Loucy (cell line): ENCODE data around the gene TLK1.

Experiments
- H2AFZ ChIP-seq: fragments of 200-600 bp; sonication (generic); 2 replicates; pipeline ENCODE4 v1.6.0; 2016; ENCODE audit warnings: antibody characterized with exemption, mild to moderate bottlenecking, low read length, moderate library complexity
- H3F3A ChIP-seq: fragments of 200-600 bp; 2 replicates; pipeline ENCODE4 v1.6.0; 2016; ENCODE audit warnings: antibody characterized with exemption, low read depth, mild to moderate bottlenecking
- H3K27me3 ChIP-seq: fragments of 200-600 bp; sonication (generic); 2 replicates; pipeline ENCODE4 v1.6.1; 2014; ENCODE audit warnings: low read length, mild to moderate bottlenecking; ENCODE audit not compliant: insufficient read depth, poor library complexity, severe bottlenecking
- H3K36me3 ChIP-seq: fragments of 200-600 bp; sonication (generic); 2 replicates; pipeline ENCODE4 v1.6.1; 2016; ENCODE audit warnings: low read length; ENCODE audit not compliant: insufficient read depth
- H3K4me1 ChIP-seq: fragments of 200-600 bp; sonication (generic); 2 replicates; pipeline ENCODE4 v1.5.1; 2014; ENCODE audit warnings: low read length, mild to moderate bottlenecking; ENCODE audit not compliant: insufficient read depth, poor library complexity, severe bottlenecking
- H3K4me2 ChIP-seq: fragments of 200-600 bp; sonication (generic); 2 replicates; pipeline ENCODE4 v1.6.0; 2014; ENCODE audit warnings: antibody characterized with exemption, low read length, low read depth, mild to moderate bottlenecking; ENCODE audit not compliant: poor library complexity, severe bottlenecking
- H3K4me3 ChIP-seq: fragments of 200-600 bp; sonication (generic); 2 replicates; pipeline ENCODE4 v1.5.1; 2014; ENCODE audit warnings: low read length, mild to moderate bottlenecking, mixed read lengths; ENCODE audit not compliant: poor library complexity, severe bottlenecking
- H3K79me2 ChIP-seq: fragments of 200-600 bp; sonication (generic); 2 replicates; pipeline ENCODE4 v1.6.1; 2014; ENCODE audit warnings: low read length; ENCODE audit not compliant: insufficient read depth
- H3K9ac ChIP-seq: fragments of 200-600 bp; sonication (generic); 2 replicates; pipeline ENCODE4 v1.6.0; 2014; ENCODE audit warnings: mild to moderate bottlenecking, low read depth, low read length, moderate library complexity; ENCODE audit not compliant: poor library complexity, severe bottlenecking
- H3K9me2 ChIP-seq: fragments of 200-600 bp; sonication (generic); replicated peaks from 2 replicates; pipeline ENCODE4 v1.6.1; 2016; ENCODE audit warnings: low read depth, low read length, mixed read lengths
- H3K9me3 ChIP-seq: fragments of 200-600 bp; sonication (generic); 2 replicates; pipeline ENCODE4 v1.6.1; 2014; ENCODE audit warnings: mild to moderate bottlenecking, antibody characterized with exemption, low read length, low read depth; ENCODE audit not compliant: insufficient read depth
- H4K20me1 ChIP-seq: fragments of 200-600 bp; sonication (generic); 2 replicates; pipeline ENCODE4 v1.6.0; 2014; ENCODE audit warnings: antibody characterized with exemption, low read length, mild to moderate bottlenecking; ENCODE audit not compliant: insufficient read depth, poor library complexity, severe bottlenecking
- CTCF ChIP-seq: fragments of 200-600 bp; sonication (generic); conservative IDR thresholded peaks from 2 replicates; pipeline ENCODE4 v1.5.1; 2014; ENCODE audit warnings: mild to moderate bottlenecking, antibody characterized with exemption, low read length
- EZH2phosphoT487 ChIP-seq: fragments of 200-600 bp; IDR thresholded peaks from 2 replicates; pipeline ENCODE4 v1.6.1; 2018; ENCODE audit warnings: antibody characterized with exemption, mild to moderate bottlenecking, moderate library complexity, borderline replicate concordance

TLK1 gene

GRCh38 chr2:171104379-171104778 lies 56.3 kb downstream of the TLK1 start:
- no peaks in the 10 kb centered on the region; the same call in 1 of the 2 replicates for H3K9me3 ChIP-seq
- H3K36me3 ChIP-seq: peaks cover 17% of the 10 kb centered on the region
- no peaks in the 10 kb centered on the region for H3K27me3 ChIP-seq
- peaks cover 83% of the 10 kb centered on the region for H4K20me1 ChIP-seq
- H3K79me2 ChIP-seq: peaks cover 99% of the 10 kb centered on the region
- H3K4me1 ChIP-seq: peaks cover 13% of the 10 kb centered on the region
- H2AFZ ChIP-seq: no peak overlapping the region
- no peak for TF ChIP-seq EZH2phosphoT487
- H3F3A ChIP-seq: no peaks in the 10 kb centered on the region
- no peak overlapping the region for H3K9ac ChIP-seq
- H3K9me2 ChIP-seq: no peaks in the 10 kb centered on the region
- no peak overlapping the region for H3K4me3 ChIP-seq
- H3K4me2 ChIP-seq: no peak overlapping the region

GRCh38 chr2:171102802-171103201 lies 57.9 kb downstream of the TLK1 start:
- Histone ChIP-seq H3K4me2 (peak overlapping the region; percentile 20), H3K79me2 (peaks cover 99% of the 10 kb centered on the region), H3K9ac (no peak overlapping the region), H3K9me2 (no peaks in the 10 kb centered on the region), H3F3A (no peaks in the 10 kb centered on the region), H3K27me3 (no peaks in the 10 kb centered on the region), H3K4me3 (no peak overlapping the region), H4K20me1 (peaks cover 78% of the 10 kb centered on the region), H3K4me1 (peaks cover 13% of the 10 kb centered on the region), H3K36me3 (peaks cover 25% of the 10 kb centered on the region), H2AFZ (no peak overlapping the region), H3K9me3 (peaks cover 12% of the 10 kb centered on the region; the same call in 1 of the 2 replicates)
- TF ChIP-seq CTCF (no peak), EZH2phosphoT487 (no peak)

GRCh38 chr2:171100370-171100769 lies 60.3 kb downstream of the TLK1 start:
- H2AFZ ChIP-seq: no peak overlapping the region
- H3K4me3 ChIP-seq: no peak overlapping the region
- no peaks in the 10 kb centered on the region for H3K27me3 ChIP-seq
- H3K4me2 ChIP-seq: no peak overlapping the region
- H3K4me1 ChIP-seq: peaks cover 13% of the 10 kb centered on the region
- peaks cover 75% of the 10 kb centered on the region for H4K20me1 ChIP-seq
- peaks cover 32% of the 10 kb centered on the region for H3K36me3 ChIP-seq
- no peak overlapping the region for H3K9ac ChIP-seq
- H3K9me3 ChIP-seq: peaks cover 23% of the 10 kb centered on the region; the same call in 1 of the 2 replicates
- peaks cover 99% of the 10 kb centered on the region for H3K79me2 ChIP-seq
- H3K9me2 ChIP-seq: no peaks in the 10 kb centered on the region
- no peaks in the 10 kb centered on the region for H3F3A ChIP-seq
- TF ChIP-seq EZH2phosphoT487 (no peak), CTCF (no peak)

- Histone ChIP-seq H3K4me3 (no peak overlapping the region), H3K9ac (no peak overlapping the region), H3F3A (no peaks in the 10 kb centered on the region), H3K27me3 (no peaks in the 10 kb centered on the region), H3K9me3 (peaks cover 23% of the 10 kb centered on the region; the same call in 1 of the 2 replicates), H3K79me2 (peaks cover 99% of the 10 kb centered on the region), H4K20me1 (peaks cover 77% of the 10 kb centered on the region), H3K36me3 (peaks cover 32% of the 10 kb centered on the region), H3K9me2 (no peaks in the 10 kb centered on the region), H2AFZ (no peak overlapping the region), H3K4me2 (no peak overlapping the region), H3K4me1 (peaks cover 12% of the 10 kb centered on the region)
- TF ChIP-seq CTCF (no peak), EZH2phosphoT487 (no peak)
These were observed 62.1 kb downstream of the TLK1 start for GRCh38 chr2:171098607-171099006.
